PC-3 (cell line): ENCODE results near the gene NTM.

Experiments used
- EZH2 ChIP-seq: fragments of 300-600 bp; sonication (generic); IDR thresholded peaks from one replicate; pipeline ENCODE4 v1.6.1; 2017; ENCODE audit warnings: antibody characterized with exemption, mild to moderate bottlenecking, low read length; ENCODE audit not compliant: unreplicated experiment
- EZH2phosphoT487 ChIP-seq: fragments of 300-600 bp; sonication (generic); IDR thresholded peaks from 2 replicates; pipeline ENCODE4 v1.6.1; 2018; ENCODE audit warnings: mild to moderate bottlenecking, antibody characterized with exemption, low read length, borderline replicate concordance
- TF ChIP-seq, protein P1 (sequence below): fragments of 300-600 bp; sonication (generic); conservative IDR thresholded peaks from 2 replicates; pipeline ENCODE4 v1.5.1; 2017; ENCODE audit warnings: antibody characterized with exemption, low read depth, mild to moderate bottlenecking, low read length

DNA sequence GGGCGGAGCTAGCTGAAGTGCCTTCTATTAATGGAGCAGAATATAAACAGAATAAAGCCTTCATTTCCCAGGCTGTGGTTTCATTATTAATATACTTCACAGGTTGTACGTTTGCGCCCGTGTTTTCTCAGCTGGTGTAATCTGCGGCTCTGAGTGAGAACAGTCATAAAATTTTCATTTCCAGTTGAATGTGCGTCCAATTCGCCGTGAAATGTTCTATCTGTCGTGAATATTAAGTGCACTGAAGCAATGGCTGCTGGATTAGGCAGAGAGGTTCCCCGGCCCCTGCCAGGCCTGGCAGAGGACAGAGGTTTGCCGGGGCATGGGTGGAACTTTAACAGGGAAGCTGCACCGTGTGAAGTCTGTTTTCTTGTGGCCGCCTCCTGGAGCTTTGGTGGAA lies 874.4 kb downstream of the NTM start:
- TF ChIP-seq, protein P1, sequence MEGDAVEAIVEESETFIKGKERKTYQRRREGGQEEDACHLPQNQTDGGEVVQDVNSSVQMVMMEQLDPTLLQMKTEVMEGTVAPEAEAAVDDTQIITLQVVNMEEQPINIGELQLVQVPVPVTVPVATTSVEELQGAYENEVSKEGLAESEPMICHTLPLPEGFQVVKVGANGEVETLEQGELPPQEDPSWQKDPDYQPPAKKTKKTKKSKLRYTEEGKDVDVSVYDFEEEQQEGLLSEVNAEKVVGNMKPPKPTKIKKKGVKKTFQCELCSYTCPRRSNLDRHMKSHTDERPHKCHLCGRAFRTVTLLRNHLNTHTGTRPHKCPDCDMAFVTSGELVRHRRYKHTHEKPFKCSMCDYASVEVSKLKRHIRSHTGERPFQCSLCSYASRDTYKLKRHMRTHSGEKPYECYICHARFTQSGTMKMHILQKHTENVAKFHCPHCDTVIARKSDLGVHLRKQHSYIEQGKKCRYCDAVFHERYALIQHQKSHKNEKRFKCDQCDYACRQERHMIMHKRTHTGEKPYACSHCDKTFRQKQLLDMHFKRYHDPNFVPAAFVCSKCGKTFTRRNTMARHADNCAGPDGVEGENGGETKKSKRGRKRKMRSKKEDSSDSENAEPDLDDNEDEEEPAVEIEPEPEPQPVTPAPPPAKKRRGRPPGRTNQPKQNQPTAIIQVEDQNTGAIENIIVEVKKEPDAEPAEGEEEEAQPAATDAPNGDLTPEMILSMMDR, result no peak
- no peak for TF ChIP-seq EZH2phosphoT487
- no peak for TF ChIP-seq EZH2
